Inflammatory macrophage (primary cell): ENCODE measurements around the gene TBC1D9.
A peak's percentile ranks its signal among the peaks of the same experiment; 100 is the strongest.
"Not testable (repeated sequence)": the region's sequence is repeated elsewhere in the genome, so short reads cannot be mapped to it uniquely, and the experiment has no call there.

Experiments used
- DNase-seq, 2 donors: peaks; one replicate each; pipeline ENCODE4 v3.0.0-alpha.2; 2020 to 2022
- total RNA-seq, 18 experiments: gene quantifications; one replicate each; lab custom pipeline; 2026; ENCODE audit warnings: mixed read lengths in 6 of 18, inconsistent platforms in 2 of 18; lab: John Stamatoyannopoulos, UW

The TBC1D9 gene
- 102 to 611 (median 139) reads per million in 18 experiments for total RNA-seq

DNA sequence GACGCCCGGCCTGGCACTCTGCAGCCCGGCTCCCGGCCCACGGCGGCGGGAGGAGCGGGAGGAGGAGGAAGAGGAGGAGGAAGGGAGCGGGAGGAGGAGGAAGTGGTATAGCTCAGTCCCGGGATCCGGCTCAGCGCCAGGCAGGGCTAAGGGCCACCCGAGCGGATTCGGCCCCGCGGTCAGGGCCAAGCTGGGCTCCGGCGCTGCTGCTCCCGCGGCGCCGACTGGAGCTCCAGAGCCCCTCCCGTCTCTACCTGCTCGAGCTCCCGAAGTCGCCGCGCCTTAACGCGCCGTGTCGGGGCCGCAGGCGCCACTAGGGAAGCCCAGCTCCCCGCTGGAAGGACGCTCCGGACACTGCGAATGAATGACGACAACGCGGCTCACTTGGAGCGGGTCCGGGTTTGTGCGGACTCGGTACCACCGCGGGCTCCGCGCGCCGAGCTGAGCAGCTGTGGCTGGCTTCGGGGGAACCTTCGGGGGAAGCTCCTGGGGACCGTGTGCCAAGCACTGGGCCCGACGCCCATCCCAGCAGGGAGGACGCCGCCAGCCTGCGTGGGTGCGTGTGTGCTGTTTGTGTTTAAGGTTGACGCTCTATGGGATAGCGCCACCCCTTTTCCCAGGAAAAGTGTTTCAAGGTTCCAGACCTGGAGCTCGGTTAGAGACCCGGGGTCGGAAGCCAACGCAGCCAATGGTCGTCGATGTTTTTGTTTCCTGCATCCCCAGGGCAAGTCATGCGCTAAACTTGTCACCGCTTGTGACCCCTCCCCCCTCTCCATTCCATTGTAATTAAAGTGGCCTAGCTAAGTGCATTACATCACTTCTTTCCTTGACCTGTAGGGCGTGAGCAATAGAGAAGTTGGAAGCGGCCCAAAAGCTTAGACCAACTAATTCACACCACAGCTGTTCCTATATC lies at the start of gene TBC1D9:
Gene TBC1D9, minus strand, starts transcription at position 67 of the 913 bp plus-strand sequence. CDS start 340 bp downstream, outside the sequence.
- DNase-seq = peak; percentile 94

DNA sequence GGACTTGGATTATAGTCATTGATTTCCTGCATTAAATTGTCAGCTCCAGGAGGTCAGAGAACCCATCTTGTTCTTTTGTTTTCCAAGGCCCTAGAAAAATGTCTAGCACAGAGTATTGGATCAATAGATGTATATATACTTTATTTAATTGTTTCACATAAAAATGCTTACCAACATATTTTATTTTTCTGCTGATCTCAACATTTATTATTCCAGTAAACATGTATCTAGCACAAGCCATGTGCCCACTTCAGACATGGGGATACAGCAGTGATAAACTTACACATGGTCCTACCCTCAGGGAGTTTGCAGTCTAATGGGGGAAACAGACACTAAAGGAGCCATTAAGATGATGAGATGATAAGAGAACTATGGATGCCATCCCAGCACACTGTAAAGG lies 49.1 kb upstream of the TBC1D9 start:
- DNase-seq = no peak

DNA sequence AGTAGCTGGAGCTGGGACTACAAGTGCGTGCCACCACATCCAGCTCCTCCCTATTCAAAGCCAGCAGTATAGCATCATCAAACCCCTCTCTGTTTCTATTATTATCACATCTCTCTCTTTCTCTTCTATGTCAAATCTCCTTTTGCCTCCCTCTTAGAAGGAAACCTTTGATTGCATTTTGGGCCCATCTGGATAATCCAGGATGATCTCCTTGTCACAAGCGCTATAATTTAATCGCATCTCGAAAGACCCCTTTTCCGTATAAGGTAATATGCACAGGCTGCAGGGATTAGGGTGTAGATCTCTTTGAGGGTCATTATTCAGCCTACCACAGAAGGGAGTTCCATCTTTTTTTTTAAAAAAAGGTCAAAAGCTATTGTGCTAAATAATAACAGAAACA lies 46.4 kb upstream of the TBC1D9 start:
- DNase-seq = no peak

DNA sequence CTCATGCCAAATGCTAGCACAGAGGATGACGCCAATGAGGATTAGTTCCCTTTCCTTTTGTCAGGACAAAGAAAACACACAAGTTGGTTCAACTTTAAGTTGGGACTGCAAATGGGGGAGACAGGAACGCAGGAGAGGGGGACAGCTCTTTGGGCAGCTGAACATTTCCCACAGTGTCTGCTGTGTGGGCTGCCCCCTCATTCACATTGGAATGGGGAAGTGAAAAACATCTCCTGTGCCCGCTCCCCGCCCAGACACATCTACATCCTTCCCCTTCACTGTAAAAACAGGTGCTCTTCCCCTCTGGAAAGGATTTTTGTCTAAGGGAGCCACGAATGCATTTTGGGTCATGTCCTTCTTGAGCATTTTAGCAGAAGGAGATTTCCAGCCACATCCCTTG lies 44.5 kb upstream of the TBC1D9 start:
- DNase-seq = peak; percentile 47 to 71

DNA sequence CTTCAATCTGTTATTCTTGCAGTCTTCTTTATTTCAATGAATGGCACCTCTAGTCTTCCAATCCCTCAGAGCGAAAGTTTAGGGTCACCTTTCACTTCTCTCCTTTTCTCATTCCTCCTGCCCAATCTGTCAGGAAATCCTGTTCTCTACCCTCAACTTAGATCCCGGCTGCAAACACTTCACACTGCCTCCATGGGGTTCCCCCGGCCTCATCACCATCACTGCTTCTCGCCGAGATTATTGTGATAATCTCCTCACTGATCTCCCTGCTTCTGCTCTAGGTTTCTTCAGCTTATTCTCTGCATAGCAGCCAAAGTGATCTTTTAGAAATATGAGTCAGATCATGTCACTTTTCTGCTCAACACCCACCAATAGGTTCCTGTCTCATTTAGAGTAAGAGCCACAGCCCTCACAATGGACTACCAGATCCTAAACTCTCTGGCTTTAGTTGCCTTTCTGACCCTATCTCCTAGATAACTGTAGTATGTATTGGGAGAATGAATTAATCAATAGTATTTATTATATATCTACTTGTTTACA lies 43.6 kb upstream of the TBC1D9 start:
- peak; percentile 24 to 44 for DNase-seq

DNA sequence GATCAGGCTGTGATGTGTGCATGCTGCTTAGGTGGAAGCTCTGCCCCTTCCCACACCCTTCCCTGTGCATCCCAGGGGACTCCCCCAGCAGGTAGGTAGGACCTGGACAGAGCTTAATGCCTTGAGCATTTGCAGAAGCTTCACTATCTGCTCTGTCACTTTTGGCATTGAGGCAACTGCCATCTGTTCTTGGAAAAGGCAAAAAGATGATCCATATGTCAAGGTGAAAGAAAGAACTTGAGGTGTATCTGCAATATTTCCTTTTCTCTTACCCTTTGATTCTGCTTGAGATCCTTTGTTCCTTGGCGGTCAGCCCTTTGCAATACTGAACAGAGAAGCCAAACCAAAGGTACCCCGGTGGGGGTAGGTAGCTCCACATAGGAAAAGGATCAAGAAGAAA lies 37.1 kb upstream of the TBC1D9 start:
- no peak for DNase-seq

DNA sequence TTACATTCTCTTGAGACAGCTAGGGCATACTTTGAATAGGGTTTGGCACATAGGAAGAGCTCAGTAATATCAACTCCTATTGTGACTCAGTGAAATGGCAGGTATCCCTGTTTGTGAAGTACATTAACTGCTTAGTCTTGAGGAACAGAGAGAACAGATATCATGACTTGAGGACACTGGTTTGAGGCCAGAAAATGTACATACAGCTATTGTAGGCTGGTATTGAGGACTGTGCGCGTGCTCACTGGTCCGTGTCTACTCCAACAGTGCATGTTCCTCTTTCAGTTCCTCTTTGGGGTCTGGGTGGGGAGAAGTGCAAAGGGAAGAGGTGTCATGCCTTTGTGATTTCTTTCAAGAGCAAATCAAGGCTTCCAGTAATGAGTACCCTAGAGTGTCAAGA lies 34.6 kb upstream of the TBC1D9 start:
- DNase-seq = peak; percentile 96 to 97

DNA sequence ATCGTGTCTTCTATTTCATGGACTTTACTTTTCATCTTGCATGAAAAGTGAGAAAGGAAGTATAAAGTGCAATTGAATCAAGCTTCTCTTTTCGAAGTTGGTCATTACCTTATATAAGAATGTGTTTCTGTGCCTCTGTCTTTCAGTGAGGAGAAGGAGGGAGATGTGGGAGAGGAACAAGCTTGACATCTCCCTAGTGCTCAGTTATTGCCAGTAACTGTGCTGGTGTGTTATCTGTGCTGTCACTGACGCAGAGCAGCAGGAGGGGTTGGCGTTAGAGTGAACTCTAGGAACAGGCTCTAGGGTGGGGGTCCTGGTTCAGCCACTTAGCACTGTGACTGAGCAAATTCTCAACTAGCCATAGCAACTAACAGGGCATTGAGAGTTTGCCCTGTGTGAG lies 34.0 kb upstream of the TBC1D9 start:
- peak; percentile 40 to 43 for DNase-seq

DNA sequence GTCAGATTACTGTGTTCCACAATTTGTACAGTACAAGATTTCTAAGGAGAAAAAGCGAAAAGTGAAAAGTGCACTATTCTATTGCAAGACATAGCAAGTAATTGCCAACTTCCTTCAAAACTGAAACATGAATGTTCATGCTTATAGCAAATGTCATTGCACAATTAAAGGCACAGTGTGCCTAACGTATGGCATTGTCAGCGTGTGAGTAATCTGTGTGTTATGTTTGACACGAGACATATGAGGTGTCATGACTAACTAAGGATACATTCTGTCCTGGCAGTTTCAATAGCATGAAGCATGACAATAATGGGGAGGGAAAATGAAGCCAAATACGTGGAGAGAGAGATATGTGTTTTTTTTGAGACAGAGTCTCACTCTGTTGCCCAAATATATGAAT lies 33.6 kb upstream of the TBC1D9 start:
- peak; percentile 89 to 97 for DNase-seq

DNA sequence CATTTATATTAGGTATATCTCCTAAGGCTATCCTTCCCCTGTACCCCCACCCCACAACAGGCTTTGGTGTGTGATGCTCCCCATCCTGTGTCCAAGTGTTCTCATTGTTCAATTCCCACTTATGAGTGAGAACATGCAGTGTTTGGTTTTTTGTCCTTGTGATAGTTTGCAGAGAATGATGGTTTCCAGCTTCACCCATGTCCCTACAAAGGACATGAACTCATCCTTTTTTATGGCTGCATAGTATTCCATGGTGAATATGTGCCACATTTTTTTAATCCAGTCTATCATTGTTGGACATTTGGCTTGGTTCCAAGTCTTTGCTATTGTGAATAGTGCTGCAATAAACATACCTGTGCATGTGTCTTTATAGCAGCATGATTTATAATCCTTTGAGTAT lies 26.6 kb upstream of the TBC1D9 start:
- not testable (repeated sequence) for DNase-seq

DNA sequence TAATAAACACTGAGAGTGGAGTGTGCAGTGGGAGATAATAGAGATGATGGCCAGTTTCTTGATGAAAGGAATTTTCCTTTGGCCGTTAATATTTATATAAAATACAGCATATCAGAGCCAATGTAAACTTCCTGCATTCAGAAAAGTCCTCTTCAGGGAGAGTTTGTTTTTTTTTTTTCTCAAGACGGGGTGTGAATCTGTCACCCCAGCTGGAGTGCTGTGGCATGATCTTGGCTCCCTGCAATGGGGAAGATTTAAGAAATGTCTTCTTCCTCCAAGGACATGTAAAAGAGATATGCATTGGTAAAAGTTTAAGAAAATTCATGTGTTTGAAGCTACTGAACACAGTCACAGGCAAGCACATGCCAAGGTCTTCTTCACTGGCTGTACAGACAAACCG lies 25.4 kb upstream of the TBC1D9 start:
- DNase-seq = no peak

DNA sequence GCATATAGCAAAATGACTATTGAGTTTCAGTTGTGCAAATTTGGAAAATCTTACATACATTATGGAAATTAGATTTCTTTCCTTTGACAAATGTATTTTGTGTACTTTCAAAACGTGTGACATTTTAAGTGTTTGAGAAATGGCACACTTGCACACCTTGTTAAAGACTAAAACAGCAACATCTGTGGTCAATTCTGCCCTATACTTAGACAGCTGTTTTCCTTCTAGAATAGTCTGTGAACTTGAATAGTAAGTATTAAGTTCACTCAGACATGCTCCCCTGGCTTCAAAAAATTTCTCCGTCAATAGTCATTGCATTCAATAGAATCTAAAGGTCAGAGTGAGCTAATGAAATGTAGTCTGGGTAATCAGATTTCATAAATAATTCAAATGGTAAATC lies 21.7 kb upstream of the TBC1D9 start:
- no peak for DNase-seq

DNA sequence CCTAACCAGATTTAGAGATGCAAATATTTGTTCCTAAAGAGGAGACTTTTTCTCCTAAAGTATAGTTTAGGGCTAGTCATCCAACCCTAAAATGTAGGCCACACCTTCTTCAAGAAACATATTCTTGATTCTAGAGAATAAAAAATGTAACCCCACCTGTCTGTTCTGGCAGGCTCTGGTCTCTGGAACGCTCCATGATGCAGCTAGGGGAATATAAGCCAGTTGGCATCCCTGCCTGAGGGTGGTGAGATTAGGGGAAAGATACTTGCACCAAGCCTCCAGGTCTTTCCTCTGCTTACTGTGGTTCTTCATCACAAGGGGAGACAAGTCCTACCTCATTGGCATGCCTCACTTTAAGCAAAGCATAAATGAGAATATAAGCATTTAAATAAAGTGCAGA lies 21.2 kb upstream of the TBC1D9 start:
- DNase-seq = no peak

DNA sequence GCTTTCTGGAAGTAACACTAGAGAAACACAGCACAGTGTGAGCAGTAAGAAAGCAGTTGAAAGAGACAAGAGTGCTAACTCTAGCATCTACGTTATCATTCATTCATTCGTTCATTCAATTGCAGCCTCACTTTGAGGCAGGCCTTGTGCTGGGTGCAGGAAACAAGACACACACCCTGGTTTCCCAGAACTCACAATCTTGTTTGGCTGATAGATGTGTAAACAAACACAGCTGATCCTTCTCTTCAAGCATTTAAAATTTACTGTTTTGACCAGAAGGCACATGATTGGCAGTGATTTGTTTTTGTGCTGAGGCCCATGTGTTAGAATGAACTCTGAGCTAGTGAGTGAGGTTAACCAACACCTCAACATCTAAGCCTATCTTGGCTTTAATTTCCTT lies 20.4 kb upstream of the TBC1D9 start:
- DNase-seq = no peak

DNA sequence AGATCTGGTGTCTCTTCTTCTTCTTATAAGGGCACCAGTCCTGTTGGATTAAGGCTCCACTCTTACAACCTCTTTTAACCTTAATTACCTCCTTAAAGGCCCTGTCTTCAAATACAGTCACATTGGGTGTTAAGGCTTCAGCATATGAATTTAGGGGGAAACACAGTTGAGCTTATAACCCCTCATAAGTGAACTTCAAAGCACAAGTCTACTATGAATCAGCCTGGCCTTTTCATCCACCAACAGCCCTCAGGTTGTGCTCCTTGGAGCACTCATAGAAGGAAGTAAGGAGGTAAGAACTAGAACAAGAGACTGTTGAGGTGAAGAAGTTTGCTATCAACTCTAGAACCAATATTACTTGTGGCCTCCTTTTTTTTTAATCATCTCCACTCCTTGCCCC lies 18.8 kb upstream of the TBC1D9 start:
- no peak for DNase-seq

DNA sequence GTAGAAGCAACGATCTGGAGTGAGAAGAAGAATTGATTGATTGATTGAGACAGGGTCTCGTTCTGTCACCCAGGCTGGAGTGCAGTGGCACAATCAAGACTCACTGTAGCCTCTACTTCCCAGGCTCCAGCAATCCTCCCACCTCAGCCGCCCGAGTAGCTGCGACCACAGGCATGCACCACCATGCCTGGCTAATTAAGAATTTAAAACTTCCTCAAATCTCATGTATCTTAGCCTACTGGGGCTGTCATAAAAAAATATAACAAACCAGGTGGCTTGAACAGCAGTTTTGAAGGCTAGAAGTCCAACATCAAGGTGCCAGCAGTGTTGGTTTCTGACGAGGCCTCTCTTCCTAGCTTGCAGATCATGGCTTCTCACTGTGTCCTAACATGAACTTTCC lies 18.3 kb upstream of the TBC1D9 start:
- DNase-seq = no peak

DNA sequence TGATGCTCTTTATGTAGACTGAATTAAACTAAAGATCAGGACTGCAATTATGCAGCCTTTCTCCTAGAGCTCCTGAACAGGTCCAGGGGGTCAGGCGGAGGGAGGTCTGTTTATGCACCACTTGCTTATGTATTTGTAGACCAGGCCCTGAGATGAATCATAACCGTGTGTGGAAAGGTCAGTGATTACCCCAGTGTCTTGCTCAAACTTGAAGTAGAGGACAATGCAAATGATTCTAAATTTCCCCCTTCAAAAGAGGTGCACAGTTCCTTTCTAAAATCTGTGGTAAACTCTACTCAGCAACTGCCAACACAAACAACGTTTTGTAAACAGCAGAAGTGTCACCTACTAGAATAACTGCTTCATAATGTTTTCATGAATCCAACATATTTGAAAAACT lies 13.0 kb upstream of the TBC1D9 start:
- peak; percentile 32 to 35 for DNase-seq

DNA sequence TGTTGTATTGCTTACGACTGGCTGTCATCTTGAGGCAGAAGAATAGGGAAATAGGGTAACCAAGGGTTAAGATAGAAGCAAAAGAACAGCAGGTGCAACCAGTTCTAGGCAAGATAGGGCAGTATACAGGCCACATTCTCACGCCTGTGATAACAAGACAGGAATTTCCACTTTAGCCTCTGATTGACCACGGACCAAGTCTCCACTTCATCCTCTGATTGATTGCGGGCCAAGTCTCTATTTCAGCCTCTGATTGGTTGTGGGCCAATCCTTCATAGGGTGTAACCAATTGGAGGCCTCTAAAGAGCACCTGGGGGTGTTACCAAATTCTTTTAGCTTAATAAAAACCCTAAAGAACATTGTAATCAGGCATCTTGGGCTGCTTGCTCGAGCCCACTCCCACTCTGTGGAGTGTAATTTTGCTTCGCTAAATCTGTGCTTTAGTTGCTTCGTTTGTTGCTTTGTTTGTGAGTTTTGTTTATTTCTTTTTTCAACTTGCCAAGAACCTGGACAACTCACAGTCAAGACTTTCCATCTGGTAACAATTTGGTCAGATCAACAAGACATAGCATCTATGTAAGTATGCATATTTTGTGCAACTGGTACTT lies 8.7 kb upstream of the TBC1D9 start:
- DNase-seq = no peak

DNA sequence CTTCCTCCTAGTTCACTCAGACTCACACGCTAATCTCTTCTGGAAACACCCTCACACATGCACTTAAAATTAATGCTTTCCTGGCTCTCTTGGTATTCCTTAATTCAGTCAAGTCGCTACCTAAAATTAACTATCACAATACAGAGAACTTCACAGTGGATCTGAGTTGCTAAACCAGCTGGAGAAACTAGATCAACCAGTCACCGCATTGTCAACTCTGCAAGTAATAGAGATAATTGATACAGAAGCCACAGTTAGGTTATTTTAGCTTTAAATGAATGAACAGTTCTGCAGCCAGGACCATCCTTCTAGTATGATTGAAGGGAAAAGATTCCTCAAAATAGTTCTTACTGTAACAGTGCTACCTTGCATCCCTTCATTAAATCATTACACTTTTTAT lies 6.0 kb upstream of the TBC1D9 start:
- no peak for DNase-seq

DNA sequence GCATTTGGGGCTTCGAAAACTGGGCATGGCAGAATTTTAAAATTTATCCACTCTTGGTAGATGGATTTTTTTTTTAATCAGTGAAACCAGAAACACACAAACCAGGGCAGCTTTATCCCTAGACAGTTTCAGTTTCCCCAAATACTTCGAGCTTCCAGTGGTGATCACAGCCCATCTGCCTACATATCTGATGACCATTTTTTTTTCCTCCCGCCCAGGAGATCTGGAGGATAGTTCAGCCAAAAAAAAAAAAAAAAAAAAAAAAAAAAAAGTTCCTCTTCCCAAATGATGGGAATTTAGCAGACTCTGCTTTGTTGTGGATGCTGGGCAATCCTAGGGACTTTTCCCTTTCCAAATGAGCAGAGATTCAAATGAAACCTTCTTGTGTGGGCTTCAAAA lies 1.0 kb upstream of the TBC1D9 start:
- DNase-seq = no peak

DNA sequence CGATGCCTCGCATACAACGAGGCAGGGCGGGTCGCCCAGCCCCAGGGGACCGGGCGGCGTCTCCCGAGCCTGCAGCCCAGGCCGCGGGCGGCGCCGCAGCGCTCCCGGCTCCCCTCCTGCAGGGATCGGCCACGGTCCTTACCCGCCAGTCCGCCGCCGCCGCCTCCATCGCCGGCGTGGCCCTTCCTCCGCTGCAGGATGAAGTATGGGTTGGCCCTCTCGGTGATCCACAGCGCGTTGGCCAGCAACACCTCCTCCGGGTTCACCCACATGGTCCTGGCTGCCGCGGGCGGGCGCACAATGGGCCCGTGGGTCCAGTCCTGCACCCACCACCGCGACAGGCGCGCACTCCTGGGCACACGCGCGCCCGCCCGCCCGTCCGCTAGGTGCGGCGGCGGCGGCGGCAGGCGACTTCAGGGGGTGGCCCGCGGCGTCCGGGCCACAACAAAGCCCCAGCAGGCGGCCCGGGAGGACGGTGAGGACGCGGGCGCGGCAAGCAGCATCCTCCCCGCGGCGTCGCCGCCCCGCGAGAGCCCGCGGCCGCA lies 339 bp downstream of the TBC1D9 start:
- DNase-seq = peak; percentile 16 to 58

DNA sequence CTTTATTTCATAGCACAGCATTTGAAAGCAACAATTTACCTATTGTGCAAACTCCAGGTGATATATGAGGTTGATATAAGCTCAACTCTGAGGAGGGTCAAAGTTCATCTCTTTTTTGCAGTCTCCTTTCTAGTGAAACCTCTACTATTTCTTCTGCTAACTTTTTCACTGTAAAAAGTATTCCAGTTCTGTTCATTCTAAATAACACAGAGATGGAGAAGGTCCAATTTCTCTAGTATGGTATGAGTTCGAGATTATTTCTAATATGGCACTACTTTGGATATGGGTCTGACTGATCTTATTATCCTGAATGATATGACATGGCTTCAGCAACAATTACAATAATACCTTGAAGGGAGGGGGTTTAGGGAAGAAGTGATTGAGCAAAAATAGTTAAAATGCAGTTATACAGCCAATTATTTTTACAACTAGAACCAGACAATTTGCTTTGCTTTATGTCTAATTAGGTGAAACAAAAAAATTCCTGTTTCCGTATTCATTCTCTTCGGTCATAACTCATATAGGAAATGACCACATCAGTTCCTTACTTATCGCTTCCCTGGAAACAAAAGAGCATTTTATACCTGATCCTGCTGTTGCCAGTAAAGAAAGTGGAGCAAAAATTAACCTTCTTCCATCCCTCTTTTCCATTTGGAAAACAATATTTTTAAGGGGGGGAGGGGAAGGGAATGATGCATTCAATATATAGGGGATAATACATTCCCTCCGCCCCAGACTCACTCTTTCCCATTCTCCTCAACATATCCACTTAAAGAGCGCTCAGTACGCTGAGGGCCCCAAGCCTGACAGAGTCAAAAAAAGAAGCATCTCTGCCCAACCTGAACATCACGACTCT lies 1.0 kb downstream of the TBC1D9 start:
- no peak for DNase-seq

DNA sequence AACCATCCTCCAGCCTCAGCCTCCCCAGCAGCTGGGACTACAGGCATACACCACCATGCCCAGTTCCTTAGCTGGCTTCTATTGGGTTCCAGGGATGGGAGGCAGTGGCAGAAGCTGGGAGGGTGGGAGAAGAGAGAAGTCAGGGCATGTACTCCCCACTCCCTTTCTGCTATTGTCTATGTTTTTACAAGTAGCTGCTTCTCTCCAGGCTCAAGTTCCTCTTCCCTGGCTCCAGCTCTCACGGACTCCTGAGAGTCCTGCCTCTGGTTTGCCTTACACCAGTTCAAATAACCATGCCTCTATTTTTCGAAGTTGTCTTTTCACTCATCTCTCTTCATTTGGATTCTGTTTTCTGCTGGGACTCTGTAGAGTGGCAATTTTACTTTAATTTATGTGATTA lies 2.9 kb downstream of the TBC1D9 start:
- peak in 1 of 2 donors; percentile 24 for DNase-seq
